HepG2 (cell line): ENCODE measurements around the gene SERTAD2. TPM values are rescaled to one million over a fixed set of nuclear protein-coding genes. Genes with fewer than 3 reads are reported as not detected.
A peak's percentile ranks its signal among the peaks of the same experiment; 100 is the strongest.

ENCODE experiments used
- ADNP ChIP-seq: sonication (generic); formaldehyde crosslinking; IDR thresholded peaks from 2 replicates; pipeline ENCODE4 v1.4.0; 2020; ENCODE audit warnings: missing genetic modification reagents
- AKAP8 ChIP-seq: sonication (generic); formaldehyde crosslinking; IDR thresholded peaks from 2 replicates; pipeline ENCODE4 v1.5.1; 2020; ENCODE audit warnings: mild to moderate bottlenecking, missing genetic modification reagents
- GATAD1 ChIP-seq: IDR thresholded peaks from 2 replicates; pipeline ENCODE4 v1.6.1; 2016; ENCODE audit warnings: missing genetic modification reagents, missing compliant biosample characterization
- HMG20A ChIP-seq: IDR thresholded peaks from 2 replicates; pipeline ENCODE4 v1.6.1; 2016; ENCODE audit warnings: borderline replicate concordance
- MAF1 ChIP-seq: sonication (generic); formaldehyde crosslinking; IDR thresholded peaks from 2 replicates; pipeline ENCODE4 v1.5.0; 2020; ENCODE audit warnings: missing genetic modification reagents, borderline replicate concordance
- NR2F2 ChIP-seq: IDR thresholded peaks from 2 replicates; pipeline ENCODE4 v1.6.1; 2012; ENCODE audit warnings: low read depth, inconsistent platforms, borderline replicate concordance
- PBX3 ChIP-seq: sonication (generic); formaldehyde crosslinking; IDR thresholded peaks from 2 replicates; pipeline ENCODE4 v1.8.1; 2023; ENCODE audit warnings: missing genetic modification reagents, inconsistent platforms, borderline replicate concordance
- TAF1 ChIP-seq: sonication (generic); formaldehyde crosslinking; IDR thresholded peaks from 2 replicates; pipeline ENCODE4 v1.4.0; 2020; ENCODE audit warnings: missing genetic modification reagents
- ZC3H4 ChIP-seq: sonication (generic); formaldehyde crosslinking; IDR thresholded peaks from 2 replicates; pipeline ENCODE4 v1.4.0; 2020; ENCODE audit warnings: missing genetic modification reagents, borderline replicate concordance
- ZIK1 ChIP-seq: sonication (generic); formaldehyde crosslinking; IDR thresholded peaks from 2 replicates; pipeline ENCODE4 v1.5.0; 2020; ENCODE audit warnings: mild to moderate bottlenecking, low read depth, missing genetic modification reagents, borderline replicate concordance
- ZNF3 ChIP-seq: IDR thresholded peaks from 2 replicates; pipeline ENCODE4 v1.7.0; 2017; ENCODE audit warnings: inconsistent platforms
- ZNF639 ChIP-seq: conservative IDR thresholded peaks from 2 replicates; pipeline ENCODE4 v1.6.1; 2018; ENCODE audit warnings: missing genetic modification reagents
- ZNF646 ChIP-seq: sonication (generic); formaldehyde crosslinking; IDR thresholded peaks from 2 replicates; pipeline ENCODE4 v1.9.0; 2021; ENCODE audit warnings: mild to moderate bottlenecking, missing genetic modification reagents
- ZNF775 ChIP-seq: sonication (generic); formaldehyde crosslinking; IDR thresholded peaks from 2 replicates; pipeline ENCODE4 v1.4.0; 2020; ENCODE audit warnings: missing genetic modification reagents, mild to moderate bottlenecking, moderate library complexity, borderline replicate concordance
- ZNF790 ChIP-seq: sonication (generic); formaldehyde crosslinking; IDR thresholded peaks from 2 replicates; pipeline ENCODE4 v1.8.0; 2022; ENCODE audit warnings: missing genetic modification reagents, mild to moderate bottlenecking, borderline replicate concordance
- polyA plus RNA-seq, 8 experiments: library from polyadenylated mRNA; depleted of rRNA in 3 of 8; stranded (reverse) in 7 of 8; unstranded in 1 of 8; fragments of >200 nt; fragmentation: Illumina TruSeq in 4 of 8; extraction: Trizol in 4 of 8; gene quantifications; 2 replicates each; pipeline versions ENCODE4 v1.2.1 to v1.2.3, GENCODE V29; 2011 to 2016; ENCODE audit warnings: low read depth in 4 of 8, missing spikeins in 1 of 8, mixed read lengths in 1 of 8; ENCODE audit not compliant: insufficient read depth in 1 of 8
- total RNA-seq, 5 experiments: library from RNA; depleted of rRNA; stranded (reverse); fragments of >200 nt; fragmentation: Illumina TruSeq; extraction: Trizol; gene quantifications; 2 replicates each; pipeline ENCODE4 v1.2.3, GENCODE V29; 2016; ENCODE audit warnings: low read depth in 1 of 5
- TF ChIP-seq, protein P1 (sequence below): sonication (generic); formaldehyde crosslinking; IDR thresholded peaks from 2 replicates; pipeline ENCODE4 v1.8.0; 2022; ENCODE audit warnings: missing genetic modification reagents, mild to moderate bottlenecking, moderate library complexity, borderline replicate concordance

The SERTAD2 gene
- total and polyA plus RNA-seq, 2 of the 13 experiments (the other 11 are each of a cell fraction or from before 2014, with no cell fraction given): 6.7 to 22.6 TPM

- TF ChIP-seq ZNF646 (peak; percentile 42; the same call in 1 of the 2 replicates), PBX3 (no peak), ZNF775 (no peak), TAF1 (peak; percentile 94), AKAP8 (CRISPR knock-in tag) (peak; percentile 3; the same call in 1 of the 2 replicates), HMG20A (CRISPR knock-in tag) (no peak), ZIK1 (CRISPR knock-in tag) (peak; percentile 65; the same call in 1 of the 2 replicates), NR2F2 (no peak; the same call in 1 of the 2 replicates), ADNP (CRISPR knock-in tag) (no peak), MAF1 (CRISPR knock-in tag) (no peak), GATAD1 (CRISPR knock-in tag) (no peak), ZNF639 (peak; percentile 53; the same call in 1 of the 2 replicates), ZC3H4 (CRISPR knock-in tag) (no peak), ZNF3 (CRISPR knock-in tag) (no peak), ZNF790 (CRISPR knock-in tag) (0 out of 2 replicates have a peak, but pooled peaks have one; percentile 38)
- TF ChIP-seq, protein P1, sequence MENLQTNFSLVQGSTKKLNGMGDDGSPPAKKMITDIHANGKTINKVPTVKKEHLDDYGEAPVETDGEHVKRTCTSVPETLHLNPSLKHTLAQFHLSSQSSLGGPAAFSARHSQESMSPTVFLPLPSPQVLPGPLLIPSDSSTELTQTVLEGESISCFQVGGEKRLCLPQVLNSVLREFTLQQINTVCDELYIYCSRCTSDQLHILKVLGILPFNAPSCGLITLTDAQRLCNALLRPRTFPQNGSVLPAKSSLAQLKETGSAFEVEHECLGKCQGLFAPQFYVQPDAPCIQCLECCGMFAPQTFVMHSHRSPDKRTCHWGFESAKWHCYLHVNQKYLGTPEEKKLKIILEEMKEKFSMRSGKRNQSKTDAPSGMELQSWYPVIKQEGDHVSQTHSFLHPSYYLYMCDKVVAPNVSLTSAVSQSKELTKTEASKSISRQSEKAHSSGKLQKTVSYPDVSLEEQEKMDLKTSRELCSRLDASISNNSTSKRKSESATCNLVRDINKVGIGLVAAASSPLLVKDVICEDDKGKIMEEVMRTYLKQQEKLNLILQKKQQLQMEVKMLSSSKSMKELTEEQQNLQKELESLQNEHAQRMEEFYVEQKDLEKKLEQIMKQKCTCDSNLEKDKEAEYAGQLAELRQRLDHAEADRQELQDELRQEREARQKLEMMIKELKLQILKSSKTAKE: no peak
Measured at GRCh38 chr2:64653109-64654062, at the start of gene SERTAD2 (continued).
